CD4-positive, alpha-beta T cell treated with Interleukin-21 for 1 hour (primary cell): ENCODE measurements around the gene DMKN.
A peak's percentile ranks its signal among the peaks of the same experiment; 100 is the strongest.
"Not testable (repeated sequence)": the region's sequence is repeated elsewhere in the genome, so short reads cannot be mapped to it uniquely, and the experiment has no call there.

Experiments
- DNase-seq: peaks from one replicate; pipeline ENCODE4 v3.0.0-alpha.2; 2020

Gene DMKN

GRCh38 chr19:35491836-35492360, 21.6 kb downstream of the DMKN start:
- DNase-seq, result no peak

DNA sequence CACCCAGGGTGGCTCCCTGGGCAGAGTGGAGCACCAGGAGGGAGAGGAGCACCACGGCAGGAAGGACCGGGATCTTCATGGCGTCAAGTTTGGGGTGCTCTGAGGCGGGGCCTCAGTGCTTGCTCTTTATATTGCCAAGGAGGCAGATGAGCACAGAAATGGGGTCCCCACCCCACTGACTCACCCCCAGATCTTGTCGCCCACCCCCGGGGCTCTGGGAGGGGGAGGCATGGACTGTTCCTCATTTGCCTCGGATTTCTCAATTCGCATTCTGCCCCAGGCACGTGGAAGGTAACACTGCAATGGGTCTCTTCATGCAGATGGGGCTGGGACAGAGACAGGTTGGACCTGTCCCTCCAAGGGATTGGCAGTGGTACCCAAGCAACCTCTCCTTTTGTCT, 23.1 kb downstream of the DMKN start, which contains the start of gene KRTDAP:
Gene KRTDAP, minus strand, starts transcription at position 101 of the 400 bp plus-strand sequence. Its CDS starts 22 bp downstream, at position 79.
- DNase-seq, result no peak

GRCh38 chr19:35488677-35489076, 24.8 kb downstream of the DMKN start:
- no peak for DNase-seq

GRCh38 chr19:35487656-35488182, 25.7 kb downstream of the DMKN start:
- DNase-seq, result no peak

DNA sequence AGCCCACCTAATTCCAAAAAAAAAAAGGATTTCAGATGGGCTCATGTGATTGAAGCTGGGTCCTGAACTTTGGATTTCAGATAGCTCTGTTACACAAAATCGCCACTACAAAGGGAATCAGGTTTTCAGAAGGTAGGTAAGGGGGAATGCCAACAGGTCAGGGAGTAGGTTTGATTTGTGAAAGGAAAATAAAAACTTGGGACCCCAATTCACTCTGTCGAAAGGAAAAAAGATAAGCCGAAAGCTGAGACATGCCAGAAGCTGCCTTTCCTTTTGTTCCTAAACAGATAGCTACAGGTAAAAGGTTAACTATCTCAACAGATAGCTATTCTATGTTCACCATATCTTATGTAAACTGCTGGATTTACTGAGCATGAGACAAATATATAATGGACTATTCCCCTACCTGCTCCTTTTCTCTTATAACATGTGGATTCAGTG, 27.2 kb downstream of the DMKN start:
- no peak for DNase-seq

DNA sequence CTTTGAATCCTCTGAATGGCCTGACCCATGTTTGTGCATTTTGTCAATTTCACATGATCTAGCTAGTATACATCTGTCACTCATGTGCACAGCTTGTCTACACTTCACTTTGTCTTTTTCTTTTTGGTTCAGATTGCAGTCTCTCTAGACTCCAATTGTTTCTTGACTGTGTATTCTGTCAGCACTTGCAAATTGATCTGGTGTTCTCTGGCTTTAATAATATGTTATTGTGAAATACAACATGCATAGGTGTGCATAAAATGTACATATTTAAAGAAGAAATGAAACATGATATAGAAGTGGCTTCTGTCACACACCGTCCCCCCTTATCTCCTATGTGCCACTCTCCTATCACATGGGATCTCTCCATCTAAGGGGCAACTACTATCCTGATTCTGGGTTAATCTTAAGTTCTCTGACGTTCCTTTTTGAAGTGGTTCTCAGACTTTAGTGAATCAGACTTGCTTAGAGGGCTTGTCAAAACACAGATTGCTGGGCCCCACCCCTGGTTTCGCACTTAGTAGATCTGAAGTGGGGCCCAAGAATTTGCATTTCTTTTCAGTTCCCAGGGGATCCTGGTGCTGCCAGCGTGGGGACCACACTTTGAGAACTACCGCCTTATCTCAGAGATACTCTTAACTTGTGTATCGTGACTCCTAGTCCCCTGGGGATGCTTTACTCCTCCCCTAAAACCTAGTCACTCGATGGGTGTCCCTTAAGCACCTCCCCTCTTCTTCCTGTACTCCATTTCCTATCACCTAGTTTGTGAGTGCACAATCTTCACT, 29.0 kb downstream of the DMKN start:
- DNase-seq, result no peak

- no peak for DNase-seq
These were observed 30.4 kb downstream of the DMKN start for GRCh38 chr19:35483089-35483488.

DNA sequence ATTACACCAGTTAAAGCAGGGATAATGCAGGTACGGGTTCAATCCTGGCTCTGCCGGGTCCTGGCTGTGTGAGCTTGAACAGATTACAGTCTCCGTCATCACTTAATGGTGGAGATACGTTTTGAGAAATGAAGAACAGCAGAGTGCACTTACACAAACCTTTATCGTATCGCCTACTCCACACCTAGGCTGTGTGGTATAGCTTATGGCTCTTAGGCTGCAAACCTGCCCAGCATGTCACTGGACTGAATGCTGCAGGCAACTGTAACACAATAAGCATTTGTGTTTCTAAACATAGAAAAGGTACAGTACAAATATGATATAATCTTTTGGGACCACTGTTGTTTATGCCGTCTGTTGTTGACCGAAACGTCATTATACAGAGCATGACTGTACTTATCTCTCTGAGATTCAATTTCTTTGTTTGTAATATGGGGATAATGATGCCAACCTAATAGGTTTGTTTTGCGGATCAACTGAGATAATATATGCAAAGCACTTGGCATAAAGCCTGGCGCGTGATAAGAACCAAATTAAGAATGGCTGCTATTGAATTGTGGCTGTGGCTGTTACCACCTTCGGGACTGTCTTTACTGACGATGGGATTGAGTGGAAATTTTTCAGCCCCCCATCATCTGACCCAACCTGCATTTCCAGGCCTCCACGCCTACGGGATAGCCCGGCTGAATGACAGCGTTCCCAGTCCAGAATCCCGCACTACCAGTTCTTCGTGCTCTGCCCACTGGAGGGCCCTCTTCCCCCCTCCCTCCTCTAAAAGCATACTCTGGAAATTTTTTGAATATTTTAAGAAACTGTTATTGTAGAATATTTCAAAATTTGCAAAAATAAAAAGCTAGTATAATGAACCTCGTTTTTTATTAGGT, 34.4 kb downstream of the DMKN start:
- DNase-seq, result no peak

DNA sequence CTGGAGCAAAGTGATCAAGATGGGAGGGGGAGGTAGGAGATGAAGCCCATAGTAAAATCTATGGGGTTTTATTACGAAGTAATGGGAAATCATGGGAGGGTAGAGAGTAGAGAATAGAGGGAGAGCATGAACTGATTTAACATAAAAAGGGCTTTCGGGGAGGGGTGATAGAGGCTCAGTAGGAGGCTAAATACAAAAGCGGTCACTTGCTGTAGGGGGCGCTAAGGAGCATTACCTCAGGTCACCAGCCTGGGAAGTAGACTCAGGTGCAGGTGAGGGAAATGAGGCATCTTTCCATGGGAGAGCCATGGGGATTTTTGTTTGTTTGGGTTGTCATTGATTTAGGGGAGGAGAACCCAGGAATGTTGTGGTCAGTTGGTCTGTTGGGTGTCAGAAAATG, 37.3 kb downstream of the DMKN start:
- DNase-seq, result no peak

DNA sequence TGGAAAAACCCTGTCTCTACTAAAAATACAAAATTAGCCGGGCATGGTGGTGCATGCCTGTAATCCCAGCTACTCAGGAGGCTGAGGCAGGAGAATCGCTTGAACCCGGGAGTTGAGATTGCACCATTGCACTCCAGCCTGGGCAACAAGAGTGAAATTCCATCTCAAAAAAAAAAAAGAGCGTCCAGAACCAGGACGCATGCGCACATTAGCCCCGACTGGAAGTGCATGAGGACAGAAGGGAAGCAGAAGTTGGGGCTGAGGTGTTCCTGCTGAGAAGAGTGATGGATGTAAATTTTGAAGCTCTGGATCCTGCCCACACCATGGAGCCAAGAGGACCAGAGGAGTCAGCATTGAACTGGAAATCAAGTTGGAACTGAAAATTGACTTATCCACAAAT, 38.9 kb downstream of the DMKN start:
- not testable (repeated sequence) for DNase-seq

- no peak for DNase-seq
These were observed 39.3 kb downstream of the DMKN start for GRCh38 chr19:35474104-35474503.

DNA sequence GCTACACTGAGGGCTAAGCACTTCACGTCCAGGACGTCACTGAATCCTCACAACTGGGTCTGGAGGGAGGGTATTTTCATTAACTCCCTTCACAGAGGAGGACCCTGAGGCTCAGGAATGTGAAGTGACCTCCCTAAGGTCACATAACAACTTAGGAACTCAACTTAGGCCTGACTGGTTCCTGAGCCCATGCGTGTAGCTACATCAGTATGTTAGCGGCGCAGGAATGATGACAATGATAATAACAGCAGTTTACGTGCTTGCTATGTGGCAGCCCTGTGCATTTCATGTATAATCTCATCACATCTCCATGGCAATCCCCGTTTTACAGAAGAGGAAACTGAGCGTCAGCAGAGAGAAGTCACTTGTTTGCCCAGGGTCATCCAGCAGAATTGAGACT, 41.5 kb downstream of the DMKN start:
- DNase-seq, result no peak

- DNase-seq, result not testable (repeated sequence)
These were observed 42.4 kb downstream of the DMKN start for GRCh38 chr19:35471075-35471474.

DNA sequence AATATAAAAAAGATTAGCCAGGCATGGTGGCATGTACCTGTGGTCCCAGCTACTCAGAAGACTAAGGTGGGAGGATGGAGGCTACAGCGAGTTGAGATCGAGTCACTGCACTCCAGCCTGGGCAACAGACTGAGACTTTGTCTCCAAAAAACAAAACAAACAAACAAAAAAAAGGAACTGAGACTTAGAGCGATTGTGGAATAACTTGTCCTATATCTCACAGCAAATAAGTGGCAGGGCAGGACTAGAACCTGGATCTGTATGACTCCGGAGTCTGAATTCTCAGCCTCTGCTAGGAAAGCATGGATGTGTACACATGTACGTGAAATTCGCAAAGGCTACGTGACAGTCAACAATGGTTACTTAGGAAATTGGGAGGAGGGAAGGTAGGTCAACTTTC, 43.3 kb downstream of the DMKN start:
- no peak for DNase-seq

GRCh38 chr19:35468637-35469036, 44.8 kb downstream of the DMKN start:
- DNase-seq, result peak; percentile 77

- DNase-seq, result no peak
These were observed 47.2 kb downstream of the DMKN start for GRCh38 chr19:35466259-35466658.

DNA sequence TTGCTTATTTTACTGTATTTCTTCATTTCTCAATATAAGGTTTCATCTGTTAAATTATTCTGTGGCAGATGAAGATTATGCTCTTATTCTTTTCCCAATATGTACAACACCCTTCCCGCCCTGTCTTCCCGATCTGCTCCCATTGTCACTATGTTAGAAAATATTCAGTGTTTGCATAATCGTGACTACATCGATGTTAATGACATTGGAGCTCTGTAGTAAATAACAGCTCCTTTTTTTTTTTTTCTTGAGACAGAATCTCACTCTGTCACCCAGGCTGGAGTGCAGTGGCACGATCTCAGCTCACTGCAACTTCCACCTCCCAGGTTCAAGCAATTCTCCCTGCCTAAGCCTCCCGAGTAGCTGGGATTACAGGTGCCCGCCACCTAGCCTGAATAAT, 50.5 kb downstream of the DMKN start:
- DNase-seq, result not testable (repeated sequence)

- DNase-seq, result peak; percentile 84
These were observed 50.9 kb downstream of the DMKN start for GRCh38 chr19:35462476-35462953.

- not testable (repeated sequence) for DNase-seq
These were observed 51.7 kb downstream of the DMKN start for GRCh38 chr19:35461788-35462187.

- DNase-seq, result no peak
These were observed 52.4 kb downstream of the DMKN start for GRCh38 chr19:35461060-35461459.

DNA sequence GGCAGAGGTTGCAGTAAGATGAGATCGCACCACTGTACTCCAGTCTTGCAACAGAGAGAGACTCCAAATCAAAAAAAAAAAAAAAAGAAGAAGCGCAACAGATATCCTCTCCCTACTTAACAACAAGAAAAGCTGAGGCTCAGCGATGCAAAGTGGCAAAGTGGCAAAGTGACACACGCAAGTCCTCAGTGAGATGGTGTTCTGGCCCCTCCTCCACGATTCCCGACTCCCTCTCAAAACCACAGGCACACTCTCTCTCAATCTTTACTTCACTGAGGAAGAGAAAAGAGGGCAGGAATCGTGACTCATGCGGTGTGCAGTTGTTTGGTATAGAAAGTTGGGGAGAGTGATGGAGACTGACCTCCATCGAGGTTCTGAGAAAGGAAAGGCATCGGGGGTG, 52.8 kb downstream of the DMKN start:
- DNase-seq, result no peak

GRCh38 chr19:35459414-35460082, 53.9 kb downstream of the DMKN start:
- DNase-seq, result no peak
